HEK293T (cell line): ENCODE data around the gene SRD5A1.
"Not testable (repeated sequence)": the region's sequence is repeated elsewhere in the genome, so short reads cannot be mapped to it uniquely, and the experiment has no call there.

Experiments
- CTCF ChIA-PET: fragments of 350-600 bp; formaldehyde crosslinking; extraction: SDS; loops from one replicate; lab custom pipeline; 2021; ENCODE audit warnings: antibody characterized with exemption, inconsistent platforms; lab: Yijun Ruan, JAX
- POLR2A ChIA-PET: fragments of 350-600 bp; formaldehyde crosslinking; extraction: SDS; loops from one replicate; lab custom pipeline; 2020; ENCODE audit warnings: antibody characterized with exemption, inconsistent platforms; lab: Yijun Ruan, JAX
- DNase-seq: peaks from one replicate; pipeline ENCODE4 v3.0.0; 2012; ENCODE audit warnings: mixed read lengths; ENCODE audit errors: extremely low spot score
- ARNT ChIP-seq: fragments of 450-650 bp; IDR thresholded peaks from 2 replicates; pipeline ENCODE4 v1.6.1; 2017; ENCODE audit warnings: mild to moderate bottlenecking
- BHLHE40 ChIP-seq: fragments of 450-650 bp; IDR thresholded peaks from 2 replicates; pipeline ENCODE4 v1.6.1; 2016; ENCODE audit warnings: mild to moderate bottlenecking, moderate library complexity, borderline replicate concordance
- CTBP1 ChIP-seq: fragments of 450-650 bp; IDR thresholded peaks from 2 replicates; pipeline ENCODE4 v1.6.1; 2016; ENCODE audit warnings: borderline replicate concordance
- ELF4 ChIP-seq: fragments of 450-650 bp; IDR thresholded peaks from 2 replicates; pipeline ENCODE4 v1.6.1; 2017; ENCODE audit warnings: antibody characterized with exemption
- FOXA1 ChIP-seq: fragments of 450-650 bp; IDR thresholded peaks from 2 replicates; pipeline ENCODE4 v1.6.1; 2016; ENCODE audit warnings: mild to moderate bottlenecking
- FOXK2 ChIP-seq: fragments of 450-650 bp; IDR thresholded peaks from 2 replicates; pipeline ENCODE4 v1.6.1; 2016; ENCODE audit warnings: mild to moderate bottlenecking
- FOXM1 ChIP-seq: fragments of 450-650 bp; IDR thresholded peaks from 2 replicates; pipeline ENCODE4 v1.6.1; 2017; ENCODE audit warnings: mild to moderate bottlenecking, borderline replicate concordance
- HDGF ChIP-seq: fragments of 450-650 bp; IDR thresholded peaks from 2 replicates; pipeline ENCODE4 v1.6.1; 2017; ENCODE audit warnings: antibody characterized with exemption, borderline replicate concordance
- L3MBTL2 ChIP-seq: fragments of 450-650 bp; conservative IDR thresholded peaks from 2 replicates; pipeline ENCODE4 v1.6.1; 2016; ENCODE audit warnings: mild to moderate bottlenecking
- LEF1 ChIP-seq: fragments of 450-650 bp; IDR thresholded peaks from 2 replicates; pipeline ENCODE4 v1.6.1; 2017; ENCODE audit warnings: mild to moderate bottlenecking, borderline replicate concordance
- NFRKB ChIP-seq: fragments of 450-650 bp; IDR thresholded peaks from 2 replicates; pipeline ENCODE4 v1.6.1; 2016; ENCODE audit warnings: mild to moderate bottlenecking, moderate library complexity
- PKNOX1 ChIP-seq: fragments of 450-650 bp; IDR thresholded peaks from 2 replicates; pipeline ENCODE4 v1.6.1; 2016
- SP1 ChIP-seq: fragments of 450-650 bp; IDR thresholded peaks from 2 replicates; pipeline ENCODE4 v1.6.1; 2017
- SUZ12 ChIP-seq: fragments of 450-650 bp; IDR thresholded peaks from 2 replicates; pipeline ENCODE4 v1.6.1; 2016; ENCODE audit warnings: mild to moderate bottlenecking
- TARDBP ChIP-seq: fragments of 450-650 bp; IDR thresholded peaks from 2 replicates; pipeline ENCODE4 v1.6.1; 2016
- ZNF384 ChIP-seq: fragments of 450-650 bp; IDR thresholded peaks from 2 replicates; pipeline ENCODE4 v1.6.1; 2016

Gene SRD5A1

DNA sequence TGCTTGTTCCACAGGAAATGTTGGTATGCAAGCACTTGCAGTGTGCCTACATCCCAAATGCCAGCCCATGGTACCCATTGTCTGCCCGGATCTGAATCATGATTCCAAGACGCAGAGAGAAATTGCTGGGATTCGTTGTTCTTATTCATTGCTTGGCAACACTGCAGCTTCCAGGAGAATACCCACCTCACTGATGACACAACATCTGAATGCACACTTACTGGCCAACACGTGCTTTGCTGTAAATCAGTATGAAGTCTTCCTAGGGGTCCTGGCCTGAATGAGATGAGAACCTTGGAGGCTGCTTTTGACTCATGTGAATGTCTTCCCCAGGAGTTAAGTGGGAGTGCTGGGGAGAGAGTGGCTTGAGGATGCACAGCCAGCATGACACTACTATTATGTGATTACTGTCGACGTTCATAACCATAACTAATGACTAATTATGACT is 11.6 kb downstream of the SRD5A1 start:
- no peak for DNase-seq
- TF ChIP-seq HDGF, result no peak
- TF ChIP-seq ZNF384, result no peak
- TF ChIP-seq FOXK2, result no peak
- TF ChIP-seq ARNT, result no peak
- TF ChIP-seq TARDBP, result no peak
- TF ChIP-seq ELF4, result no peak
- no peak for TF ChIP-seq SUZ12
- no peak for TF ChIP-seq PKNOX1
- no peak for TF ChIP-seq SP1
- TF ChIP-seq L3MBTL2, result no peak
- TF ChIP-seq BHLHE40, result no peak
- TF ChIP-seq NFRKB, result no peak
- no peak for TF ChIP-seq FOXM1
- POLR2A ChIA-PET, result no interaction called here
- CTCF ChIA-PET, result no interaction called here

GRCh38 chr5:6645571-6646362 is 12.5 kb downstream of the SRD5A1 start:
- POLR2A ChIA-PET, CTCF ChIA-PET, DNase-seq: not testable (repeated sequence)

- CTCF ChIA-PET, result no interaction called here
- TF ChIP-seq PKNOX1, result no peak
- no peak for TF ChIP-seq ARNT
- no peak for TF ChIP-seq L3MBTL2
- no peak for TF ChIP-seq FOXK2
- TF ChIP-seq SP1, result no peak
- TF ChIP-seq ZNF384, result no peak
- no peak for TF ChIP-seq LEF1
- TF ChIP-seq SUZ12, result no peak
- TF ChIP-seq HDGF, result no peak
- no peak for TF ChIP-seq FOXA1
- no peak for TF ChIP-seq TARDBP
- TF ChIP-seq ELF4, result no peak
- no peak for TF ChIP-seq FOXM1
- no peak for DNase-seq
- POLR2A ChIA-PET, result no interaction called here
Observed at GRCh38 chr5:6649186-6649585, 15.9 kb downstream of the SRD5A1 start.

GRCh38 chr5:6649681-6650080 is 16.4 kb downstream of the SRD5A1 start:
- no peak for TF ChIP-seq BHLHE40
- no peak for TF ChIP-seq ZNF384
- no peak for TF ChIP-seq ARNT
- no peak for TF ChIP-seq SUZ12
- no peak for TF ChIP-seq ELF4
- TF ChIP-seq L3MBTL2, result no peak
- TF ChIP-seq LEF1, result no peak
- TF ChIP-seq CTBP1, result no peak
- no peak for TF ChIP-seq FOXK2
- no peak for TF ChIP-seq TARDBP
- no peak for TF ChIP-seq HDGF
- no peak for TF ChIP-seq SP1
- no peak for TF ChIP-seq FOXA1
- no peak for TF ChIP-seq FOXM1
- no peak for TF ChIP-seq PKNOX1
- no peak for TF ChIP-seq NFRKB
- POLR2A ChIA-PET, result no interaction called here
- CTCF ChIA-PET, result no interaction called here
- DNase-seq, result no peak

- CTCF ChIA-PET, result no interaction called here
- POLR2A ChIA-PET, result no interaction called here
- no peak for DNase-seq
- TF ChIP-seq SUZ12 (no peak), ZNF384 (no peak), SP1 (no peak), NFRKB (no peak), TARDBP (no peak), HDGF (no peak), FOXM1 (no peak), FOXA1 (no peak), LEF1 (no peak)
Observed at GRCh38 chr5:6652025-6652424, 18.8 kb downstream of the SRD5A1 start.

DNA sequence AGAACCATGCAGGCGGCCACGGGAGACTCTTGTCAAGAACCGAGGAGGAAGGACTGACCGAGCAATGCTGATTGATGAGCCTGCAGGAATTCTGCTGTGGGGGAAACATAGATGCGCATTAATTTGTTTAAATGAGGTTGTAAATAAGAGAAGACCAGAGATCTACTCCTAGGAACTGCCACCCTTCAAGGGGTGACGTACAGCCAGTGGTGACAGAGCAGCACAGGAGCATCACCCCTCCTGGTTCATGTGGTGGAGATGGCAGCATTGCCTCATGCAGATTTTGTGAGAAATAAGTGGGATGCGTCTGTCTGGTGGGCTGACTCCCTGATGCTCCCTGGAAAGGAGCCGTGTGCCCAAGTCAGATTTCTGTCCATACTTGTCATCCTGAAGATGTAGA is 22.2 kb downstream of the SRD5A1 start:
- TF ChIP-seq CTBP1 (no peak), NFRKB (no peak), TARDBP (no peak), LEF1 (no peak), FOXM1 (no peak), FOXA1 (no peak), FOXK2 (no peak), PKNOX1 (no peak), SP1 (no peak)
- no peak for DNase-seq
- POLR2A ChIA-PET, result no interaction called here
- CTCF ChIA-PET, result no interaction called here
